Measurements from ENCODE around the gene PPM1H.

- TF ChIP-seq, protein P1, sequence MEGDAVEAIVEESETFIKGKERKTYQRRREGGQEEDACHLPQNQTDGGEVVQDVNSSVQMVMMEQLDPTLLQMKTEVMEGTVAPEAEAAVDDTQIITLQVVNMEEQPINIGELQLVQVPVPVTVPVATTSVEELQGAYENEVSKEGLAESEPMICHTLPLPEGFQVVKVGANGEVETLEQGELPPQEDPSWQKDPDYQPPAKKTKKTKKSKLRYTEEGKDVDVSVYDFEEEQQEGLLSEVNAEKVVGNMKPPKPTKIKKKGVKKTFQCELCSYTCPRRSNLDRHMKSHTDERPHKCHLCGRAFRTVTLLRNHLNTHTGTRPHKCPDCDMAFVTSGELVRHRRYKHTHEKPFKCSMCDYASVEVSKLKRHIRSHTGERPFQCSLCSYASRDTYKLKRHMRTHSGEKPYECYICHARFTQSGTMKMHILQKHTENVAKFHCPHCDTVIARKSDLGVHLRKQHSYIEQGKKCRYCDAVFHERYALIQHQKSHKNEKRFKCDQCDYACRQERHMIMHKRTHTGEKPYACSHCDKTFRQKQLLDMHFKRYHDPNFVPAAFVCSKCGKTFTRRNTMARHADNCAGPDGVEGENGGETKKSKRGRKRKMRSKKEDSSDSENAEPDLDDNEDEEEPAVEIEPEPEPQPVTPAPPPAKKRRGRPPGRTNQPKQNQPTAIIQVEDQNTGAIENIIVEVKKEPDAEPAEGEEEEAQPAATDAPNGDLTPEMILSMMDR (IDR thresholded peaks at IDR 0.05; ENCODE audit: low read depth, low read length): no peak
- TF ChIP-seq EZH2phosphoT487 (IDR thresholded peaks at IDR 0.05; ENCODE audit: low read depth): no peak
These were observed 102.4 kb downstream of the PPM1H start for GRCh38 chr12:62832558-62832957.

Data from OCI-LY3 (cell line).